Epithelial cell of esophagus (primary cell): ENCODE results near the gene FGG.

ENCODE experiments used
- DNase-seq: peaks from one replicate; pipeline ENCODE4 v3.0.0; 2010; ENCODE audit warnings: low read depth
- H3K4me3 ChIP-seq: 2 replicates; pipeline ENCODE4 v1.5.1; 2011; ENCODE audit warnings: mild to moderate bottlenecking, low read length, control low read depth
- CTCF ChIP-seq: IDR thresholded peaks from 2 replicates; pipeline ENCODE4 v1.5.1; 2011; ENCODE audit warnings: low read depth, mild to moderate bottlenecking, low read length, control low read depth, inconsistent platforms; ENCODE audit not compliant: insufficient read depth; ENCODE audit errors: missing control alignments

Gene FGG

GRCh38 chr4:154622598-154622997, 10.1 kb upstream of the FGG start:
- DNase-seq, result peak; percentile 71
- TF ChIP-seq CTCF, result peak; percentile 74

GRCh38 chr4:154620111-154620510, 7.7 kb upstream of the FGG start:
- H3K4me3 ChIP-seq, result no peak overlapping the region
- DNase-seq, result no peak
- TF ChIP-seq CTCF, result no peak

More at GRCh38 chr4:154622598-154622997, 10.1 kb upstream of the FGG start:
- no peak overlapping the region for H3K4me3 ChIP-seq

- no peak overlapping the region for H3K4me3 ChIP-seq
- DNase-seq, result peak; percentile 74
- TF ChIP-seq CTCF, result peak; percentile 87
Measured at GRCh38 chr4:154618708-154619315, 6.4 kb upstream of the FGG start.

GRCh38 chr4:154617820-154618317, 5.4 kb upstream of the FGG start:
- DNase-seq, result no peak
- no peak overlapping the region for H3K4me3 ChIP-seq
- TF ChIP-seq CTCF, result no peak

GRCh38 chr4:154616731-154617130, 4.3 kb upstream of the FGG start:
- no peak for TF ChIP-seq CTCF
- no peak overlapping the region for H3K4me3 ChIP-seq
- no peak for DNase-seq

GRCh38 chr4:154616287-154616686, 3.8 kb upstream of the FGG start:
- no peak overlapping the region for H3K4me3 ChIP-seq
- TF ChIP-seq CTCF, result no peak
- DNase-seq, result no peak

- no peak overlapping the region for H3K4me3 ChIP-seq
- TF ChIP-seq CTCF, result no peak
- DNase-seq, result no peak
Measured at GRCh38 chr4:154615211-154615610, 2.8 kb upstream of the FGG start.
